T-cell (primary cell): ENCODE data around the gene MVK. TPM values are rescaled to one million over a fixed set of nuclear protein-coding genes. Genes with fewer than 3 reads are reported as not detected.

ENCODE experiments used
- ATAC-seq, 4 experiments: fragments of 200-7000 bp in 3 of 4; fragments of 150-1000 bp in 1 of 4; cut with Tn5 transposase; replicated peaks in 1 of 4; 1 replicate in 3 of 4; 2 replicates in 1 of 4; pipeline ENCODE4 v1.10.0; 2021; ENCODE audit warnings: moderate library complexity in 3 of 4, mild to moderate bottlenecking in 2 of 4, moderate number of reproducible peaks in 1 of 4
- CTCF ChIA-PET, 2 donors: fragments of 300-600 bp; sonication (Branson Sonifier 250); formaldehyde crosslinking; loops; one replicate each; lab custom pipeline; 2022; ENCODE audit warnings: antibody characterized with exemption in 2 of 2; lab: Charles Lee
- POLR2A ChIA-PET, 2 donors: fragments of 300-600 bp; sonication (Branson Sonifier 250); formaldehyde crosslinking; loops; one replicate each; lab custom pipeline; 2022; ENCODE audit warnings: antibody characterized with exemption in 2 of 2; lab: Charles Lee
- DNase-seq, 35 experiments: peaks; one replicate each; pipeline versions ENCODE4 v3.0.0 to v3.0.0-alpha.2; 2013 to 2023
- H3K27ac ChIP-seq: one replicate; pipeline ENCODE4 v1.5.1; 2013; ENCODE audit warnings: low read length
- H3K27me3 ChIP-seq, 2 experiments: replicated peaks in 1 of 2; 1 replicate in 1 of 2; 2 replicates in 1 of 2; pipeline versions ENCODE4 v1.6.1 to v1.7.0; 2013; ENCODE audit warnings: low read length in 1 of 2, mixed read lengths in 1 of 2; ENCODE audit not compliant: control insufficient read depth in 2 of 2, insufficient read depth in 2 of 2; ENCODE audit errors: extremely low read depth in 1 of 2
- H3K36me3 ChIP-seq, 2 donors: 1 replicate in 1 of 2; 2 replicates in 1 of 2; pipeline versions ENCODE4 v1.6.1 to v1.7.0; 2013; ENCODE audit warnings: low read length in 1 of 2; ENCODE audit not compliant: control insufficient read depth in 2 of 2, insufficient read depth in 1 of 2; ENCODE audit errors: extremely low read depth in 1 of 2
- H3K4me1 ChIP-seq, 2 experiments: 1 replicate in 1 of 2; 2 replicates in 1 of 2; pipeline versions ENCODE4 v1.6.1 to v1.7.0; 2013; ENCODE audit warnings: low read length in 2 of 2, mixed read lengths in 1 of 2; ENCODE audit not compliant: insufficient read depth in 2 of 2, control insufficient read depth in 1 of 2; ENCODE audit errors: extremely low read depth in 1 of 2
- H3K4me3 ChIP-seq, 2 donors: 1 replicate in 1 of 2; 2 replicates in 1 of 2; pipeline versions ENCODE4 v1.5.1 to v1.7.0; 2013; ENCODE audit warnings: mild to moderate bottlenecking in 2 of 2, low read length in 1 of 2, moderate library complexity in 1 of 2; ENCODE audit not compliant: control insufficient read depth in 1 of 2; ENCODE audit errors: extremely low read depth in 1 of 2
- H3K9me3 ChIP-seq: 2 replicates; pipeline ENCODE4 v1.7.0; 2013
- H3K27ac Mint-ChIP-seq, 2 donors: one replicate each; pipeline ENCODE4 v1.8.0; 2020 to 2021; ENCODE audit warnings: mild to moderate bottlenecking in 2 of 2, mixed read lengths in 2 of 2
- H3K27me3 Mint-ChIP-seq, 2 donors: one replicate each; pipeline ENCODE4 v1.8.0; 2021 to 2022; ENCODE audit warnings: mixed read lengths in 2 of 2
- H3K36me3 Mint-ChIP-seq: one replicate; pipeline ENCODE4 v1.8.0; 2021; ENCODE audit warnings: mixed read lengths
- H3K4me1 Mint-ChIP-seq, 3 donors: one replicate each; pipeline ENCODE4 v1.8.0; 2020 to 2022; ENCODE audit warnings: mixed read lengths in 3 of 3, mild to moderate bottlenecking in 1 of 3
- H3K4me3 Mint-ChIP-seq, 3 donors: one replicate each; pipeline ENCODE4 v1.8.0; 2020 to 2022; ENCODE audit warnings: mild to moderate bottlenecking in 3 of 3, mixed read lengths in 3 of 3, moderate library complexity in 3 of 3
- H3K9me3 Mint-ChIP-seq, 3 donors: one replicate each; pipeline ENCODE4 v1.8.0; 2020 to 2022; ENCODE audit warnings: mixed read lengths in 3 of 3
- WGBS: methylation state at CpG from one replicate; pipeline ENCODE4 v1.1.5; 2013; ENCODE audit warnings: missing lambda C conversion rate; ENCODE audit not compliant: insufficient coverage; 5-methylcytosine and 5-hydroxymethylcytosine counted together
- total RNA-seq, 35 experiments: library from RNA in 6 of 35; stranded (reverse) in 6 of 35; fragments of 120-200 nt in 1 of 35; gene quantifications; one replicate each; pipeline versions ENCODE4 v1.2.1 to v1.2.4 and lab custom pipeline; 2013 to 2026

MVK gene
- total RNA-seq, 5 donors from 2014 or later (not counting 1 experiment from before 2014, with no cell fraction given) = 10.9 to 14.9 (median 12.8) TPM

GRCh38 chr12:109637348-109637747 lies 63.8 kb downstream of the MVK start:
- CTCF ChIA-PET = no interaction called here
- DNase-seq = no peak
- H3K9me3 Mint-ChIP-seq = peaks cover 0 to 4% (median 0%) of the 10 kb centered on the region in 3 donors

GRCh38 chr12:109637996-109638395 lies 64.4 kb downstream of the MVK start:
- peaks cover 0 to 28% of the 10 kb centered on the region in 2 experiments for H3K27me3 ChIP-seq
- Mint-ChIP-seq H3K27me3 (peaks cover 5 to 15% of the 10 kb centered on the region in 2 donors), H3K4me1 (no peaks in the 10 kb centered on the region), H3K36me3 (no peaks in the 10 kb centered on the region), H3K4me3 (no peak overlapping the region), H3K9me3 (peaks cover 0 to 4% (median 0%) of the 10 kb centered on the region in 3 donors), H3K27ac (no peak overlapping the region)
- no peak overlapping the region for H3K4me3 ChIP-seq
- no peak overlapping the region for H3K27ac ChIP-seq
- ATAC-seq (no peak), DNase-seq (no peak)
- H3K4me1 ChIP-seq = no peaks in the 10 kb centered on the region
- WGBS = 80% methylated on average over 1 of the region's 3 CpGs
- CTCF ChIA-PET = interaction anchor here in 1 of 2 donors (0.6 kb wide), 1 partner anchor 394 kb away, joined by 3 read pairs; no protein-coding TSS in a partner anchor
- H3K9me3 ChIP-seq = no peaks in the 10 kb centered on the region
- H3K36me3 ChIP-seq = no peaks in the 10 kb centered on the region
- POLR2A ChIA-PET = no interaction called here

More at GRCh38 chr12:109637348-109637747, 63.8 kb downstream of the MVK start:
- 8% methylated on average over 2 of the region's 6 CpGs for WGBS
- Mint-ChIP-seq H3K4me3 (no peak overlapping the region), H3K27ac (no peak overlapping the region), H3K27me3 (peaks cover 7 to 15% of the 10 kb centered on the region in 2 donors), H3K4me1 (no peaks in the 10 kb centered on the region), H3K36me3 (no peaks in the 10 kb centered on the region)
- POLR2A ChIA-PET = no interaction called here
- H3K9me3 ChIP-seq = no peaks in the 10 kb centered on the region
- no peaks in the 10 kb centered on the region for H3K4me1 ChIP-seq
- no peak overlapping the region for H3K4me3 ChIP-seq
- ATAC-seq = no peak
- no peaks in the 10 kb centered on the region for H3K36me3 ChIP-seq
- peaks cover 0 to 26% of the 10 kb centered on the region in 2 experiments for H3K27me3 ChIP-seq
- no peak overlapping the region for H3K27ac ChIP-seq

- DNase-seq (no peak), ATAC-seq (no peak)
- H3K36me3 Mint-ChIP-seq = no peaks in the 10 kb centered on the region
- Histone ChIP-seq H3K9me3 (no peaks in the 10 kb centered on the region), H3K4me3 (no peak overlapping the region), H3K27me3 (peaks cover 0 to 32% of the 10 kb centered on the region in 2 experiments), H3K4me1 (no peaks in the 10 kb centered on the region), H3K27ac (no peak overlapping the region), H3K36me3 (no peaks in the 10 kb centered on the region)
- ChIA-PET CTCF (no interaction called here), POLR2A (no interaction called here)
- WGBS = no CpG with 5 or more reads among the region's 4 CpGs
- peaks cover 0 to 3% (median 0%) of the 10 kb centered on the region in 3 donors for H3K9me3 Mint-ChIP-seq
- no peaks in the 10 kb centered on the region for H3K4me1 Mint-ChIP-seq
- H3K27ac Mint-ChIP-seq = no peak overlapping the region
- H3K4me3 Mint-ChIP-seq = no peak overlapping the region
- H3K27me3 Mint-ChIP-seq = peaks cover 5 to 15% of the 10 kb centered on the region in 2 donors
Measured at GRCh38 chr12:109638735-109639134, 65.1 kb downstream of the MVK start.

GRCh38 chr12:109639151-109639872 lies 65.7 kb downstream of the MVK start:
- no peak overlapping the region for H3K27ac Mint-ChIP-seq
- ATAC-seq (no peak), DNase-seq (no peak)
- H3K4me1 Mint-ChIP-seq = no peaks in the 10 kb centered on the region
- no peaks in the 10 kb centered on the region for H3K9me3 ChIP-seq
- no peak overlapping the region for H3K4me3 Mint-ChIP-seq
- ChIA-PET CTCF (no interaction called here), POLR2A (interaction anchor here in 1 of 2 donors (0.6 kb wide), 1 partner anchor 49 kb away, joined by 3 read pairs; no protein-coding TSS in a partner anchor)
- no peaks in the 10 kb centered on the region for H3K4me1 ChIP-seq
- no peaks in the 10 kb centered on the region for H3K9me3 Mint-ChIP-seq
- H3K27ac ChIP-seq = no peak overlapping the region
- peaks cover 5 to 15% of the 10 kb centered on the region in 2 donors for H3K27me3 Mint-ChIP-seq
- H3K4me3 ChIP-seq = no peak overlapping the region
- peaks cover 0 to 37% of the 10 kb centered on the region in 2 experiments for H3K27me3 ChIP-seq
- no peaks in the 10 kb centered on the region for H3K36me3 ChIP-seq
- 76% methylated on average over 5 of the region's 10 CpGs for WGBS
- no peaks in the 10 kb centered on the region for H3K36me3 Mint-ChIP-seq

- H3K36me3 ChIP-seq = no peaks in the 10 kb centered on the region
- no peaks in the 10 kb centered on the region for H3K4me1 Mint-ChIP-seq
- H3K4me3 Mint-ChIP-seq = no peak overlapping the region
- CTCF ChIA-PET = no interaction called here
- ATAC-seq (no peak), DNase-seq (no peak)
- POLR2A ChIA-PET = no interaction called here
- H3K27me3 Mint-ChIP-seq = peaks cover 11 to 18% of the 10 kb centered on the region in 2 donors
- no peaks in the 10 kb centered on the region for H3K9me3 ChIP-seq
- no peak overlapping the region for H3K4me3 ChIP-seq
- no peak overlapping the region for H3K27ac ChIP-seq
- no peaks in the 10 kb centered on the region for H3K9me3 Mint-ChIP-seq
- no peaks in the 10 kb centered on the region for H3K4me1 ChIP-seq
- no peak overlapping the region for H3K27ac Mint-ChIP-seq
- 90% methylated on average over 3 of the region's 3 CpGs for WGBS
- H3K27me3 ChIP-seq = peaks cover 0 to 52% of the 10 kb centered on the region in 2 experiments
- H3K36me3 Mint-ChIP-seq = no peaks in the 10 kb centered on the region
Measured at GRCh38 chr12:109640961-109641360, 67.4 kb downstream of the MVK start.

- no peaks in the 10 kb centered on the region for H3K4me1 ChIP-seq
- ATAC-seq (no peak), DNase-seq (no peak)
Measured at GRCh38 chr12:109641422-109641821, 67.8 kb downstream of the MVK start.

More at GRCh38 chr12:109641422-109641821, 67.8 kb downstream of the MVK start:
- Histone ChIP-seq H3K36me3 (no peaks in the 10 kb centered on the region), H3K4me3 (no peak overlapping the region), H3K9me3 (no peaks in the 10 kb centered on the region), H3K27ac (no peak overlapping the region), H3K27me3 (peaks cover 0 to 56% of the 10 kb centered on the region in 2 experiments)
- Mint-ChIP-seq H3K4me1 (no peaks in the 10 kb centered on the region), H3K27me3 (peaks cover 15 to 22% of the 10 kb centered on the region in 2 donors), H3K9me3 (no peaks in the 10 kb centered on the region), H3K4me3 (no peak overlapping the region), H3K27ac (no peak overlapping the region), H3K36me3 (no peaks in the 10 kb centered on the region)
- POLR2A ChIA-PET = interaction anchor here in 1 of 2 donors (0.7 kb wide), 1 partner anchor 1100 kb away, joined by 3 read pairs; no protein-coding TSS in a partner anchor
- no CpG with 5 or more reads among the region's 2 CpGs for WGBS
- CTCF ChIA-PET = no interaction called here
